ENCODE data around the gene MED12L.
A peak's percentile ranks its signal among the peaks of the same experiment; 100 is the strongest.
"Not testable (repeated sequence)": the region's sequence is repeated elsewhere in the genome, so short reads cannot be mapped to it uniquely, and the experiment has no call there.

The MED12L gene

DNA sequence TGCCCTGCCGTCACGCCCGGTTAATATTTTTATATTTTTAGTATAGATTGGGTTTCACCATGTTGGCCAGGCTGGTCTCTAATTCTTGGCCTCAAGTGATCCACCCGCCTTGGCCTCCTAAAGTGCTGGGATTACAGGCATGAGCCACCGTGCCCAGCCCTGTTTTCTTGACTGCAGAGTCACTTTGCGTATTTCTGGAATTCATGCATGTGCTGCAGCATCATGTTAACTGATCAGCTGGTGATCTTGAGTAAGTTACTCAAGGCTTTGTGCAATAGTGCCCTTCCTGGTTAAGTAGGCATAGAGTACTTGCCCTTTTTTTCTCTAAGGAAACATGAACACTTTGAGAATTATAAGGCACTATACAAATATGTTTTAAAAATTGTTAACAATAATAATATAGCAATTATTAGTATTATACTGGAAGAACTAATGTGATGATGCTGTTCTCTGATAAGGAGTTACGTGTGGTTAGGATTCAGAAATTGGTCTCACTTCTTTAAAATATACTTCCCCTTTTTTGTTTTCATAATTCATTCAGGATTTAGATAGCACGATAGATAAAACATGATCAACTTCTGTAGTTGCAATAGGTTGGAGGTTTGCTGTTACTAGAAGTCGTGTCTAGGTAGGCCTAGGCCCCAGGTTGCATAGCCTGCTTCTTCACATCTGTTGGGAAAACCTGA, 83.9 kb downstream of the MED12L start:
- Histone ChIP-seq H3K9me2 (ENCODE audit: low read depth, low read length) (no peaks in the 10 kb centered on the region), H3K4me2 (ENCODE audit: low read length) (no peak overlapping the region), H3F3A (ENCODE audit: insufficient read depth, low read length) (no peaks in the 10 kb centered on the region), H2AFZ (ENCODE audit: low read length) (no peak overlapping the region), H3K27me3 (ENCODE audit: insufficient read depth, low read length) (no peaks in the 10 kb centered on the region), H3K79me2 (ENCODE audit: insufficient read depth, low read length) (no peaks in the 10 kb centered on the region), H4K20me1 (ENCODE audit: insufficient read depth, low read length) (no peaks in the 10 kb centered on the region), H3K4me3 (ENCODE audit: low read depth, low read length, poor library complexity, severe bottlenecking) (no peak overlapping the region), H3K9ac (ENCODE audit: low read length) (no peak overlapping the region), H3K27ac (ENCODE audit: low read depth, low read length, poor library complexity, severe bottlenecking) (no peak overlapping the region), H3K9me3 (ENCODE audit: low read length) (no peaks in the 10 kb centered on the region), H3K36me3 (ENCODE audit: insufficient read depth, low read length) (no peaks in the 10 kb centered on the region), H3K4me1 (ENCODE audit: insufficient read depth, low read length, severe bottlenecking) (peaks cover 18% of the 10 kb centered on the region)
- TF ChIP-seq, protein P1, sequence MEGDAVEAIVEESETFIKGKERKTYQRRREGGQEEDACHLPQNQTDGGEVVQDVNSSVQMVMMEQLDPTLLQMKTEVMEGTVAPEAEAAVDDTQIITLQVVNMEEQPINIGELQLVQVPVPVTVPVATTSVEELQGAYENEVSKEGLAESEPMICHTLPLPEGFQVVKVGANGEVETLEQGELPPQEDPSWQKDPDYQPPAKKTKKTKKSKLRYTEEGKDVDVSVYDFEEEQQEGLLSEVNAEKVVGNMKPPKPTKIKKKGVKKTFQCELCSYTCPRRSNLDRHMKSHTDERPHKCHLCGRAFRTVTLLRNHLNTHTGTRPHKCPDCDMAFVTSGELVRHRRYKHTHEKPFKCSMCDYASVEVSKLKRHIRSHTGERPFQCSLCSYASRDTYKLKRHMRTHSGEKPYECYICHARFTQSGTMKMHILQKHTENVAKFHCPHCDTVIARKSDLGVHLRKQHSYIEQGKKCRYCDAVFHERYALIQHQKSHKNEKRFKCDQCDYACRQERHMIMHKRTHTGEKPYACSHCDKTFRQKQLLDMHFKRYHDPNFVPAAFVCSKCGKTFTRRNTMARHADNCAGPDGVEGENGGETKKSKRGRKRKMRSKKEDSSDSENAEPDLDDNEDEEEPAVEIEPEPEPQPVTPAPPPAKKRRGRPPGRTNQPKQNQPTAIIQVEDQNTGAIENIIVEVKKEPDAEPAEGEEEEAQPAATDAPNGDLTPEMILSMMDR (IDR thresholded peaks at IDR 0.05; ENCODE audit: low read length), result no peak

DNA sequence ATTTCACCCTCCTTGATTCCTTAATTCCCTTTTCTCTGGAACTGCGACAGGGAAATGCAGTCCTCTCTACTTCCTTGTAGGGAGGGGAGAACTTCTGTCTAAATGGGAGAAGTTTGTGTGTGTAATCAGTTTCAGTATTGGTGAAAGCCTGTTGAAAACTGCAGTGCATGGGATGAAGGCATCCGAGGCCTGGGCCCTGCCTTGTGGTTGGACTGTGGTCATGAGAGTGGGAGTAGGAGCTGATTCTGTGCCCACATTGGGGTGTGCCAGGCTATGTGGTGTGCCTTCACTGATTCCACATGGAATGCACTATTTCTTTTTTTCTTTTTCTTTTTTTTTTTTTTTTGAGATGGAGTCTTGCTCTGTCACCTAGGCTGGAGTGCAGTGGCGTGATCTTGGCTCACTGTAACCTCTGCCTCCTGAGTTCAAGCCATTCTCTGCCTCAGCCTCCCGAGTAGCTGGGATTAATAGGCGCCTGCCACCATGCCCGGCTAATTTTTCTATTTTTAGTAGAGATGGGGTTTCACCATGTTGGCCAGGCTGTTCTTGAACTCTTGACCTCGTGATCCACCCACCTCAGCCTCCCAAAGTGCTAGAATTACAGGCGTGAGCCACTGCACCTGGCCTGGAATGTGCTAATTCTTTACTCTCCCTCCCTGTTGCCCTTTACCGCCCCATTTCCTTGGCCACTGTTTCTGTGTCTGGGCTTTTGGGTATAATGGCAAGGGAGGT, 84.7 kb downstream of the MED12L start:
- H3K4me2 ChIP-seq (ENCODE audit: low read length); H3K27me3 ChIP-seq (ENCODE audit: insufficient read depth, low read length); H3K36me3 ChIP-seq (ENCODE audit: insufficient read depth, low read length); H3K27ac ChIP-seq (ENCODE audit: low read depth, low read length, poor library complexity, severe bottlenecking); H3K9me3 ChIP-seq (ENCODE audit: low read length); H3K9me2 ChIP-seq (ENCODE audit: low read depth, low read length); H4K20me1 ChIP-seq (ENCODE audit: insufficient read depth, low read length); H3K9ac ChIP-seq (ENCODE audit: low read length); H3K79me2 ChIP-seq (ENCODE audit: insufficient read depth, low read length); H3F3A ChIP-seq (ENCODE audit: insufficient read depth, low read length); H3K4me3 ChIP-seq (ENCODE audit: low read depth, low read length, poor library complexity, severe bottlenecking); H2AFZ ChIP-seq (ENCODE audit: low read length): not testable (repeated sequence)
- peaks cover 18% of the 10 kb centered on the region for H3K4me1 ChIP-seq (ENCODE audit: insufficient read depth, low read length, severe bottlenecking)

DNA sequence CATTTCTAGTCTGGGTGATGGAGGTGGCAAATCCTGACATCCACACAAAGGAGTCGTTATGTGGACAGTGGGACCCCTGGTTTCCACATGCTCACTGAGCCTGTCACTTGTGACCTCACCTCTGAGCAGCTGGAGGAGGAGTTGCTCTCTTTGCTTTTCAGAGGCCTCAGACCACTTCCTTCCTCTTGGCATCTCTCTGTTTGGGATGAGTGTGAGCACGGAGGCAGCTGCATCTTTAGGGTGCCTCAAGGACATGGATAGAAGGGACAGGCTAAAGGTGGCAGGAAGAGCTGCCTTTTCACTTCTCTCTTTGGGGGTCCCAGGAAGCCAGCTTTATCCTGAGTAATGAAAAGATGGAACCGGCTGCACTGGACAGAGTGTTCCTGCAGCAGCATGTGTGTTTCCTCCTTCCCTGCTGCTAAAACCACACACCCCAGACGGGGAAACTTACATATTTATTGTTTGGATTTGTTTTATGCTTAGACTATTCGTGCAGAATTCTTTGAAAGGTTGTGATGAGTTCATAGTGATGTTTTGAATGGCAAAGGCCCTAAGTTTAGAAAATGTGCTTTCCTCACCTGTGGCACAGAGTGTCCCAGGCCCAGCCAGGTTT, 85.8 kb downstream of the MED12L start:
- Histone ChIP-seq H3K4me1 (ENCODE audit: insufficient read depth, low read length, severe bottlenecking) (peaks cover 18% of the 10 kb centered on the region), H3K9me3 (ENCODE audit: low read length) (no peaks in the 10 kb centered on the region), H3K27me3 (ENCODE audit: insufficient read depth, low read length) (no peaks in the 10 kb centered on the region), H3K79me2 (ENCODE audit: insufficient read depth, low read length) (no peaks in the 10 kb centered on the region), H3K9me2 (ENCODE audit: low read depth, low read length) (no peaks in the 10 kb centered on the region), H3K4me2 (ENCODE audit: low read length) (no peak overlapping the region), H2AFZ (ENCODE audit: low read length) (no peak overlapping the region), H3F3A (ENCODE audit: insufficient read depth, low read length) (no peaks in the 10 kb centered on the region), H3K9ac (ENCODE audit: low read length) (no peak overlapping the region), H3K4me3 (ENCODE audit: low read depth, low read length, poor library complexity, severe bottlenecking) (no peak overlapping the region), H3K36me3 (ENCODE audit: insufficient read depth, low read length) (no peaks in the 10 kb centered on the region), H3K27ac (ENCODE audit: low read depth, low read length, poor library complexity, severe bottlenecking) (peak overlapping the region; percentile 2), H4K20me1 (ENCODE audit: insufficient read depth, low read length) (no peaks in the 10 kb centered on the region)
- TF ChIP-seq, protein P1 (IDR thresholded peaks at IDR 0.05; ENCODE audit: low read length), result no peak
- TF ChIP-seq EZH2 (IDR thresholded peaks at IDR 0.05; ENCODE audit: borderline replicate concordance, low read length), result no peak
